OCI-LY7 (cell line): ENCODE results near the gene HUNK. TPM values are rescaled to one million over a fixed set of nuclear protein-coding genes. Genes with fewer than 3 reads are reported as not detected.

Source experiments
- BruUV-seq: library from RNA; stranded (reverse); fragments of 400-500 nt; replicated peaks from 2 replicates; lab custom pipeline; 2021; lab: Mats Ljungman, UMichigan
- CTCF ChIA-PET: fragments of 300-600 bp; sonication (Branson Sonifier 250); formaldehyde crosslinking; loops from one replicate; lab custom pipeline; 2022; ENCODE audit warnings: antibody characterized with exemption; ENCODE audit not compliant: unreplicated experiment; lab: Charles Lee
- POLR2A ChIA-PET: fragments of 300-600 bp; sonication (Branson Sonifier 250); formaldehyde crosslinking; loops from one replicate; lab custom pipeline; 2022; ENCODE audit warnings: antibody characterized with exemption; lab: Charles Lee
- DNase-seq: peaks from one replicate; pipeline ENCODE4 v3.0.0-alpha.2; 2015; ENCODE audit warnings: low spot score
- H2AFZ ChIP-seq: fragments of 200-600 bp; sonication (generic), shearing (Covaris generic); 2 replicates; pipeline ENCODE4 v1.6.1; 2014; ENCODE audit warnings: mild to moderate bottlenecking, antibody characterized with exemption, low read length, moderate library complexity
- H3K27ac ChIP-seq: fragments of 200-600 bp; sonication (generic); 2 replicates; pipeline ENCODE4 v1.5.1; 2014; ENCODE audit warnings: mixed run types, low read depth, mild to moderate bottlenecking, moderate library complexity, low read length, inconsistent platforms; ENCODE audit not compliant: poor library complexity, severe bottlenecking
- H3K36me3 ChIP-seq: fragments of 200-600 bp; sonication (generic); 2 replicates; pipeline ENCODE4 v1.6.1; 2014; ENCODE audit warnings: mild to moderate bottlenecking, antibody characterized with exemption, low read length, moderate library complexity, mixed read lengths; ENCODE audit not compliant: insufficient read depth
- H3K4me1 ChIP-seq: fragments of 200-600 bp; sonication (generic); 2 replicates; pipeline ENCODE4 v1.5.1; 2014; ENCODE audit warnings: mild to moderate bottlenecking, low read length; ENCODE audit not compliant: insufficient read depth, poor library complexity, severe bottlenecking
- H3K4me2 ChIP-seq: fragments of 200-600 bp; sonication (generic); 2 replicates; pipeline ENCODE4 v1.6.1; 2014; ENCODE audit warnings: mild to moderate bottlenecking, low read length
- H3K4me3 ChIP-seq: fragments of 200-600 bp; sonication (generic); 2 replicates; pipeline ENCODE4 v1.5.1; 2014; ENCODE audit warnings: mild to moderate bottlenecking, low read depth, low read length; ENCODE audit not compliant: poor library complexity, severe bottlenecking
- H3K79me2 ChIP-seq: fragments of 200-600 bp; sonication (generic); 2 replicates; pipeline ENCODE4 v1.6.1; 2016; ENCODE audit warnings: low read depth, mild to moderate bottlenecking, low read length, moderate library complexity, mixed read lengths; ENCODE audit not compliant: insufficient read depth
- H3K9me2 ChIP-seq: fragments of 200-600 bp; sonication (generic); 2 replicates; pipeline ENCODE4 v1.6.1; 2016; ENCODE audit warnings: mild to moderate bottlenecking, low read length, mixed read lengths; ENCODE audit not compliant: insufficient read depth
- H3K9me3 ChIP-seq: fragments of 200-600 bp; sonication (generic); 2 replicates; pipeline ENCODE4 v1.6.1; 2014; ENCODE audit warnings: mild to moderate bottlenecking, mixed run types, low read length, mixed read lengths
- H4K20me1 ChIP-seq: fragments of 200-600 bp; sonication (generic); 2 replicates; pipeline ENCODE4 v1.6.1; 2014; ENCODE audit warnings: mild to moderate bottlenecking, antibody characterized with exemption, low read length, moderate library complexity, mixed read lengths; ENCODE audit not compliant: insufficient read depth
- CTCF ChIP-seq: fragments of 200-600 bp; sonication (generic); conservative IDR thresholded peaks from 2 replicates; pipeline ENCODE4 v1.5.1; 2014; ENCODE audit warnings: mild to moderate bottlenecking, antibody characterized with exemption, low read length, moderate library complexity, mixed read lengths
- EZH2phosphoT487 ChIP-seq: fragments of 200-600 bp; sonication (generic); IDR thresholded peaks from 2 replicates; pipeline ENCODE4 v1.6.1; 2018; ENCODE audit warnings: low read depth, borderline replicate concordance, mild to moderate bottlenecking, mixed run types, antibody characterized with exemption, low read length, moderate library complexity, mixed read lengths
- intact Hi-C: fragments of 100-400 bp; cut with micrococcal nuclease; formaldehyde crosslinking; loops from one replicate; pipeline ENCODE4 v1.10.0; 2022; ENCODE audit not compliant: unreplicated experiment
- total RNA-seq, 2 experiments: library from RNA; depleted of rRNA in 1 of 2; stranded (reverse); fragments of >200 nt in 1 of 2; shearing (Covaris generic) in 1 of 2; gene quantifications; 2 replicates each; pipeline ENCODE4 v1.2.3, GENCODE V29; 2014 to 2022

Gene HUNK
- total RNA-seq, 2 experiments from 2014 or later: 0.35 to 5.5 TPM

GRCh38 chr21:31917108-31917507 lies 44.3 kb downstream of the HUNK start:
- H3K27ac ChIP-seq: no peak overlapping the region
- H3K4me3 ChIP-seq: no peak overlapping the region
- H3K9me2 ChIP-seq: no peaks in the 10 kb centered on the region
- no peak overlapping the region for H2AFZ ChIP-seq
- no peaks in the 10 kb centered on the region for H3K4me1 ChIP-seq
- H3K79me2 ChIP-seq: no peaks in the 10 kb centered on the region
- H3K36me3 ChIP-seq: no peaks in the 10 kb centered on the region
- CTCF ChIA-PET: no interaction called here
- intact Hi-C loops: no loop called here
- POLR2A ChIA-PET: interaction anchor here (1.2 kb wide), 1 partner anchor 11 kb away, joined by 5 read pairs; no protein-coding TSS in a partner anchor
- no peak overlapping the region for H3K4me2 ChIP-seq
- H3K9me3 ChIP-seq: no peaks in the 10 kb centered on the region
- DNase-seq: no peak
- no peaks in the 10 kb centered on the region for H4K20me1 ChIP-seq
- no TSS peak for BruUV-seq
- TF ChIP-seq CTCF (no peak), EZH2phosphoT487 (no peak)

GRCh38 chr21:31918250-31918775 lies 45.5 kb downstream of the HUNK start:
- no peak overlapping the region for H2AFZ ChIP-seq
- H4K20me1 ChIP-seq: no peaks in the 10 kb centered on the region
- no peaks in the 10 kb centered on the region for H3K9me3 ChIP-seq
- DNase-seq: no peak
- H3K4me1 ChIP-seq: no peaks in the 10 kb centered on the region
- intact Hi-C loops: no loop called here
- H3K27ac ChIP-seq: no peak overlapping the region
- no TSS peak for BruUV-seq
- ChIA-PET POLR2A (interaction anchor here (1.2 kb wide), 1 partner anchor 12 kb away, joined by 5 read pairs; no protein-coding TSS in a partner anchor), CTCF (no interaction called here)
- TF ChIP-seq EZH2phosphoT487 (no peak), CTCF (no peak)
- H3K4me3 ChIP-seq: no peak overlapping the region
- H3K9me2 ChIP-seq: no peaks in the 10 kb centered on the region
- no peaks in the 10 kb centered on the region for H3K36me3 ChIP-seq
- H3K79me2 ChIP-seq: no peaks in the 10 kb centered on the region
- H3K4me2 ChIP-seq: no peak overlapping the region

- H3K4me2 ChIP-seq: no peak overlapping the region
- no peak overlapping the region for H2AFZ ChIP-seq
- H3K36me3 ChIP-seq: no peaks in the 10 kb centered on the region
- DNase-seq: no peak
- no peaks in the 10 kb centered on the region for H3K9me3 ChIP-seq
- intact Hi-C loops: no loop called here
- TF ChIP-seq EZH2phosphoT487: no peak
- TF ChIP-seq CTCF: no peak
- H3K27ac ChIP-seq: no peak overlapping the region
- H4K20me1 ChIP-seq: no peaks in the 10 kb centered on the region
- no peaks in the 10 kb centered on the region for H3K9me2 ChIP-seq
- ChIA-PET CTCF (no interaction called here), POLR2A (no interaction called here)
- no peaks in the 10 kb centered on the region for H3K4me1 ChIP-seq
- BruUV-seq: no TSS peak
- no peaks in the 10 kb centered on the region for H3K79me2 ChIP-seq
- H3K4me3 ChIP-seq: no peak overlapping the region
Observed at GRCh38 chr21:31920275-31920674, 47.5 kb downstream of the HUNK start.
